ENCODE data around the gene AFF2.

Gene AFF2

DNA sequence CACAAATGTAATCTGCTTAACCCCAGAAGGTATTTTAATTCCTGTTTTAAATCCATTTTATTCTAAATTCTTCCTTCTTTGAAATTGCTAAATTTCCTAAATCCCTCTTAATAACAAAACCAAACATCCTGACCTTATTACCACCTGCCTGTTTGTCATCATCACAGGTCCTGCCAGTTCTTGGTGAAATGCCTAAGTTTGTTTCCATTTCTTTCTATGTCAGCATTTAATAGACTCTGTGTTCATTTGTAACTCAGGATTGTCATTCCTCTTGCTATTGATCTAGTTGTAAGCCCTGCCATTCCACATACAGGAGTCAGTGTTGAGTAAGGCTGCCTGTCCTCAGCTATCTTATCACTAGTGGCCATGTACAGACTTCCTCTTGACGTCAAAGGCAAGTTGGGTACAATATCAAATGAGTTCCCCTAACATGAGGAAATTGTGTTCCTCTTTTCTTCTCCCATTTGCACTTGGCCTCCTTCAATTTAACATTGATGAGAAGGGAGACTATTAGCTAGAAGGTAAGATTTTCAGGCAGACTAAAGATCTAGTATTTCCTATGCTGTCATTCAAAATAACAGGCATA is 440.1 kb downstream of the AFF2 start:
- H3K9me3 ChIP-seq (replicated peaks in 1 of 11): no peaks in the 10 kb centered on the region
- H3K4me1 ChIP-seq: no peaks in the 10 kb centered on the region
- H3K9ac ChIP-seq: no peak overlapping the region
- H3K27ac ChIP-seq: no peak overlapping the region
- H3K27me3 ChIP-seq: no peaks in the 10 kb centered on the region
- H4K20me1 ChIP-seq: no peaks in the 10 kb centered on the region; a peak in 3 of 22 replicates
- no peak for TF ChIP-seq Cebpa-rat (IDR thresholded peaks at IDR 0.05)
- no peak overlapping the region for H3K4me3 ChIP-seq
- peaks cover 0 to 37% (median 0%) of the 10 kb centered on the region in 11 experiments; a peak in 6 of 22 replicates for H3K36me3 ChIP-seq
- no peak overlapping the region for H3K4me2 ChIP-seq

GRCh38 chrX:148942754-148943153 is 442.3 kb downstream of the AFF2 start:
- Histone ChIP-seq H3K9me3 (replicated peaks in 1 of 11) (no peaks in the 10 kb centered on the region), H3K4me2 (no peak overlapping the region), H3K4me3 (no peak overlapping the region), H3K27me3 (no peaks in the 10 kb centered on the region), H3K4me1 (no peaks in the 10 kb centered on the region), H3K9ac (no peak overlapping the region), H3K36me3 (peaks cover 0 to 27% (median 0%) of the 10 kb centered on the region in 11 experiments; a peak in 6 of 22 replicates), H4K20me1 (no peaks in the 10 kb centered on the region; a peak in 3 of 22 replicates), H3K27ac (no peak overlapping the region)
- TF ChIP-seq Cebpa-rat (IDR thresholded peaks at IDR 0.05): no peak

DNA sequence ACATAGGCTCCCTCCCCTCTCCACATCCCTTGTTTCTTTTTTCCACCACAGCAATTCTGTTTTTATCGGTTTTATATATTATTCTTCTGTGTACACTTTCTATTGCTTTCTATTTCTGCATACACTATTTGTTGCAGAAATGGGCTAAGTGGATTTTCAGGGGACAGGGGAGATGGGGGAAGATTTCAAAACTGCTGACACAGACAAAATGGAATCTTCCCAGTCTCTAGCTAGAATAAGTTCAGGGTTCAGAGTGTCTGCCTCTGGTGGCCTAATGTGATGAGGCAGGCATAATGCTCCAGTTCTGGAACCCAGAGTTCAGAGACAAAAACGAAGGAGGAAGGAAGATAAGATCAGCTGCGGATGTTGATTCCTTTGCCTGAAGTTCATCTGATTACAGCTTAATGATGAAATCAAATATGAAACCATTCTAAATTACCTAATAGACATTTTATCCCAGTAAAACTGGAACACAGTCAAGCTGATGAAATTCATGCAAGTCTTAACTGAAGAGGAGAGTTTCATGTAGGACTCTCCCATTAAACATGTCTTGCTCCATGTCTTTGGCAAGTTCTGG is 447.1 kb downstream of the AFF2 start:
- Histone ChIP-seq H3K27ac (no peak overlapping the region), H3K4me1 (no peaks in the 10 kb centered on the region), H3K36me3 (peaks cover 0 to 33% (median 7%) of the 10 kb centered on the region in 11 experiments; a peak in 8 of 22 replicates), H3K4me2 (no peak overlapping the region), H4K20me1 (peaks cover 0 to 6% (median 0%) of the 10 kb centered on the region in 11 experiments; a peak in 3 of 22 replicates), H3K9me3 (replicated peaks in 1 of 11) (no peaks in the 10 kb centered on the region), H3K4me3 (no peak overlapping the region), H3K27me3 (no peaks in the 10 kb centered on the region), H3K9ac (no peak overlapping the region)
- no peak for TF ChIP-seq Cebpa-rat (IDR thresholded peaks at IDR 0.05)

GRCh38 chrX:148956352-148956751 is 455.9 kb downstream of the AFF2 start:
- Histone ChIP-seq H4K20me1 (peaks cover 0 to 6% (median 0%) of the 10 kb centered on the region in 11 experiments; a peak in 3 of 22 replicates), H3K27me3 (no peaks in the 10 kb centered on the region), H3K9ac (no peak overlapping the region), H3K4me3 (no peak overlapping the region), H3K9me3 (replicated peaks in 1 of 11) (peaks cover 0 to 3% (median 0%) of the 10 kb centered on the region in 11 experiments; a peak in 1 of 22 replicates), H3K4me1 (no peaks in the 10 kb centered on the region), H3K4me2 (no peak overlapping the region), H3K27ac (no peak overlapping the region), H3K36me3 (peaks cover 0 to 99% (median 89%) of the 10 kb centered on the region in 11 experiments; a peak in 16 of 22 replicates)
- no peak for TF ChIP-seq Cebpa-rat (IDR thresholded peaks at IDR 0.05)

DNA sequence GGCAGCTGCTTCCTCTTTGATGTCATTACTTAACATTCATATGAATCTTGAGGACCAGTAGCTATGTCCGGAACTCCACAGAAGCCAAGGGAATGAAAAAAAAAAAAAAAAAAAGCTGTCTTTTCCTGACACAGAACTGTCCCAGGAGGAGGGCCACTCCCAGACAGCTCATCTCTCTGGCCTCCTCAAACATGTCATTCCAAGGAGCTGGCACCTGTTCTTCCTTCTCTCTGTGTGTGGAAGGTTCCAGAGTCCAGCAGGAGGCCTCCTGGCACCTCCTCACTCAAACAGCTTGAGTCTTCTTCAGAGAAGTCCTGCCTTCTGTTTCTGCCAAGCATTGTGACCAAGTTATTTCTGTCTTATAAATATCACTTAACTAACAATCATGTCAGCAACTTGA is 458.5 kb downstream of the AFF2 start:
- Histone ChIP-seq H4K20me1 (no peaks in the 10 kb centered on the region; a peak in 1 of 22 replicates), H3K27me3 (no peaks in the 10 kb centered on the region), H3K36me3 (peaks cover 0 to 100% (median 86%) of the 10 kb centered on the region in 11 experiments; a peak in 16 of 22 replicates), H3K4me3 (no peak overlapping the region), H3K4me2 (no peak overlapping the region), H3K9me3 (replicated peaks in 1 of 11) (peaks cover 0 to 3% (median 0%) of the 10 kb centered on the region in 11 experiments; a peak in 1 of 22 replicates), H3K4me1 (no peaks in the 10 kb centered on the region), H3K9ac (no peak overlapping the region), H3K27ac (no peak overlapping the region)
- TF ChIP-seq Cebpa-rat (IDR thresholded peaks at IDR 0.05): no peak

DNA sequence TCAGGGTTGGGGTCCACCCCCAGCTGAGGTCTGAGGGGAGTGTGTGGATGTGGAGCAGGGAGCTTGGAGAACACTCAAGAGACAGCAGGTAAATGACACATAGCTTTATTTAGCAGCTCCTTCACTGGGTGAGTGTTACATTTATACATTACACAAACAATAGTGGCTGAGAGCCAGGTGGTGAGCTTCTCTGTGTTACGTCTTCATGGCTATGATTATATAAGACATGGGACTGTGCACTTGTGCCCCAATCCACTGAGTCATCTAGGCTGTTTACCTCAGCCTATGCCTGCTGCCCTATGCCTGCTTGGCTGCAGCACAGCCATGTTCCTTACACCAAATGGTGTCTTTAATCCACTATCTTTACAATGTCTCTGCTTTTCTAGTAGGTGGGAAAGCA is 459.6 kb downstream of the AFF2 start:
- Histone ChIP-seq H3K4me2 (no peak overlapping the region), H3K4me1 (no peaks in the 10 kb centered on the region), H3K27me3 (no peaks in the 10 kb centered on the region), H3K4me3 (no peak overlapping the region), H4K20me1 (no peaks in the 10 kb centered on the region; a peak in 1 of 22 replicates), H3K9me3 (replicated peaks in 1 of 11) (peaks cover 0 to 3% (median 0%) of the 10 kb centered on the region in 11 experiments; a peak in 1 of 22 replicates), H3K36me3 (peaks cover 0 to 100% (median 88%) of the 10 kb centered on the region in 11 experiments; a peak in 16 of 22 replicates), H3K27ac (no peak overlapping the region), H3K9ac (no peak overlapping the region)
- TF ChIP-seq Cebpa-rat (IDR thresholded peaks at IDR 0.05): no peak

DNA sequence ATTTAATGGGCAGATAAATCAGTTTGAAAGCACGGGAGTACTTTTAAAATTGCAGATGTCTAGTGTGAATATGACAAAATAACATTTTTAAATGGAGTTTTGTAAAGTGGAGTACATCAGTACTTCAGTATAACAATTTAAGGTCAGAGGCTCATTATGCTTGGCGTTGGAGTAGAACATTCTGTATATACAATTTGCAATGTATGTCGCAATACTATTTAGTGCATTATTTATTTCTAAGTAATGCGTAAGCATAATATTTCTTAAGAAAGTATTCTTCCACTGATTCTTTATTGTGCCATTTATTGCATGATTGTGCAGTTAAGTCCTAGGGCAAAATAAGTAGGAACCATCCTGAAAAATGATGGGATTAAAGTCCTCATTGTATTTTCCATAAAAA is 461.6 kb downstream of the AFF2 start:
- Histone ChIP-seq H3K27ac (no peak overlapping the region), H3K9me3 (replicated peaks in 1 of 11) (peaks cover 0 to 3% (median 0%) of the 10 kb centered on the region in 11 experiments; a peak in 1 of 22 replicates), H3K36me3 (peaks cover 0 to 100% (median 86%) of the 10 kb centered on the region in 11 experiments; a peak in 17 of 22 replicates), H3K9ac (no peak overlapping the region), H3K27me3 (no peaks in the 10 kb centered on the region), H3K4me3 (no peak overlapping the region), H4K20me1 (no peaks in the 10 kb centered on the region; a peak in 1 of 22 replicates), H3K4me2 (no peak overlapping the region), H3K4me1 (no peaks in the 10 kb centered on the region)
- peak in 1 of 11 experiments; percentile 82; a peak in 5 of 22 replicates for TF ChIP-seq Cebpa-rat (IDR thresholded peaks at IDR 0.05)

GRCh38 chrX:148976571-148977400 is 476.4 kb downstream of the AFF2 start:
- Histone ChIP-seq H3K9ac (no peak overlapping the region), H3K4me3 (no peak overlapping the region), H3K27ac (no peak overlapping the region), H3K27me3 (no peaks in the 10 kb centered on the region), H3K4me2 (no peak overlapping the region), H3K4me1 (peaks cover 0 to 4% (median 0%) of the 10 kb centered on the region in 10 experiments; a peak in 1 of 20 replicates), H3K36me3 (peaks cover 0 to 88% (median 57%) of the 10 kb centered on the region in 11 experiments; a peak in 16 of 22 replicates), H3K9me3 (replicated peaks in 1 of 11) (no peaks in the 10 kb centered on the region), H4K20me1 (0 out of 22 replicates have a peak, but pooled peaks cover 0 to 4% (median 0%) of the 10 kb centered on the region in 11 experiments)
- no peak for TF ChIP-seq Cebpa-rat (IDR thresholded peaks at IDR 0.05)

GRCh38 chrX:148979786-148980185 is 479.4 kb downstream of the AFF2 start:
- no peak overlapping the region for H3K4me3 ChIP-seq
- no peak overlapping the region for H3K4me2 ChIP-seq

More at GRCh38 chrX:148979786-148980185, 479.4 kb downstream of the AFF2 start:
- Histone ChIP-seq H3K4me1 (no peaks in the 10 kb centered on the region), H3K36me3 (peaks cover 0 to 99% (median 61%) of the 10 kb centered on the region in 11 experiments; a peak in 16 of 22 replicates), H3K9ac (no peak overlapping the region), H3K9me3 (replicated peaks in 1 of 11) (no peaks in the 10 kb centered on the region), H3K27me3 (no peaks in the 10 kb centered on the region), H3K27ac (no peak overlapping the region), H4K20me1 (no peaks in the 10 kb centered on the region)
- TF ChIP-seq Cebpa-rat (IDR thresholded peaks at IDR 0.05): no peak
